Activated CD4-positive, alpha-beta T cell treated with anti-CD3 and anti-CD28 coated beads, Interleukin-2, amount 50 U/mL, for 1 hour (primary cell): Measurements from ENCODE around the gene CFLAR.
"Not testable (repeated sequence)": the region's sequence is repeated elsewhere in the genome, so short reads cannot be mapped to it uniquely, and the experiment has no call there.

Experiments
- DNase-seq: peaks from one replicate; pipeline ENCODE4 v3.0.0-alpha.2; 2020

The CFLAR gene

DNA sequence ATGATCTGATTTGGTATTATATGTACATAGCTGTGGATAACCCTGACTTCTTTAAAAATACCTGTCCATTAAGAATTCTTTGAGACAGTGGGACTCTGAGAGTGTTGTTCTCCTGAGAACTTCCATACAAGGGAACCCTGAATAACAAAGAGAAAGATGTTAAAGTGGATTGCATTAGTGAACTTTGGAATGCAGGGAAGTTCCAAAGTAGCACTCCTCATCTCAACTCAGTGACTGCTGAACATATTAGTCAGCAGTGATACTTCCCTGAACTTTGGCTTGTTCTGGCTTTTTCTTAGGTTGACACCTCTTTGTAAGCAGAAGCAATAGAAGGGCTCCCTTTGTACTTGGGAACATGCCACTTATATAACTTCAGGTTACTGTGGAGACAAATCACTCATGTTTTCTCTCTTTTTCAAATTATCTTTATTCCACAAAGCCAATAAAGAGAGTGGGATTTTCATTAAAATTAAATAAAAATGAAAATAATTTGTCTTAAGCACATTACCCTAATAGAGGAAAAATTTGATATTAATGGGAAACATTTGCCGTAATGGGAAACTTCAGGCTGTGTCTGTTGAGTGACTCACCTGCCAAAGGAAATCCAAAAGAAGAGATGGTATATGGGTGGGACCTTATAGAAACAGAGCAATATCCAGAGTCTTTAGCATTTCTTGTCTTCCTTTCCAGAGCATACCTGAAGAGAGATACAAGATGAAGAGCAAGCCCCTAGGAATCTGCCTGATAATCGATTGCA, 33.3 kb downstream of the CFLAR start:
- no peak for DNase-seq

DNA sequence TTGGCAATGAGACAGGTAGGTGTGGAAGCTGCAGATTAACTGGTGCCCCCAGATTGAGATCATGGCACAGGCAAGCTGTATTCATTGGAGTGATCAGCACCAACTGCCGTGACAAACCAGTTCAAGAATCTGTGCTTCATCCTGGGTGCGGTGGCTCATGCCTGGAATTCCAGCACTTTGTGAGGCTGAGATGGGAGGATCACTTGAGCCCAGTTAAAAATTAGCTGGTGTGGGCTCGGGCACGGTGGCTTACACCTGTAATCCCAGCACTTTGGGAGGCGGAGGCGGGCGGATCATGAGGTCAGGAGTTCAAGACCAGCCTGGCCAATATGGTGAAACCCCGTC, 33.8 kb downstream of the CFLAR start:
- not testable (repeated sequence) for DNase-seq

DNA sequence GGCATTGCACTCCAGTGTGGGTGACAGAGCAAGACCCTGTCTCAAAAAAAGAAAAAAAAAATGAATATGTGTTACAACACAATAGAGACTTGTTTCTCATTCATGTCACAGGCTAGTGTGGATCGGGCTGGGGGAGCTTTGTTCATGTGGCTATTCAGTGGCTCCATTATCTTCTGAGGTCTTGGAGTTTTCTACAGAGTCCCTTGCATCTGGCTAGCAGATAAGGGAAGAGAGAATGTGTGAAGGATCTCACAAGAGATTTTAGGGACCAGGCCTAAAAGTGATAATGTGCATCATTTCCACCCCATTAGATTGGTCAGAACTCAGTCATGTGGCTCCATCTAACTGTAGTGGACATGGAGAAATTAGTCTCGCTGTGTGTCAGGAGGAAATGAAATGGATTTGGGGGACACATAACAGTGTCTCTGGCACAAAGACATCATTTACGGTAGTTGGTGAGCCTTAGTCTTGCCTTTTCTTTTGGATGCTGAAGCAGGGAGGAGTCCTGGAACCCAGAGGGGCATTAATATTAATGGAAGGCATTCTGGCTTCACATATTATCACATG, 34.6 kb downstream of the CFLAR start:
- no peak for DNase-seq

DNA sequence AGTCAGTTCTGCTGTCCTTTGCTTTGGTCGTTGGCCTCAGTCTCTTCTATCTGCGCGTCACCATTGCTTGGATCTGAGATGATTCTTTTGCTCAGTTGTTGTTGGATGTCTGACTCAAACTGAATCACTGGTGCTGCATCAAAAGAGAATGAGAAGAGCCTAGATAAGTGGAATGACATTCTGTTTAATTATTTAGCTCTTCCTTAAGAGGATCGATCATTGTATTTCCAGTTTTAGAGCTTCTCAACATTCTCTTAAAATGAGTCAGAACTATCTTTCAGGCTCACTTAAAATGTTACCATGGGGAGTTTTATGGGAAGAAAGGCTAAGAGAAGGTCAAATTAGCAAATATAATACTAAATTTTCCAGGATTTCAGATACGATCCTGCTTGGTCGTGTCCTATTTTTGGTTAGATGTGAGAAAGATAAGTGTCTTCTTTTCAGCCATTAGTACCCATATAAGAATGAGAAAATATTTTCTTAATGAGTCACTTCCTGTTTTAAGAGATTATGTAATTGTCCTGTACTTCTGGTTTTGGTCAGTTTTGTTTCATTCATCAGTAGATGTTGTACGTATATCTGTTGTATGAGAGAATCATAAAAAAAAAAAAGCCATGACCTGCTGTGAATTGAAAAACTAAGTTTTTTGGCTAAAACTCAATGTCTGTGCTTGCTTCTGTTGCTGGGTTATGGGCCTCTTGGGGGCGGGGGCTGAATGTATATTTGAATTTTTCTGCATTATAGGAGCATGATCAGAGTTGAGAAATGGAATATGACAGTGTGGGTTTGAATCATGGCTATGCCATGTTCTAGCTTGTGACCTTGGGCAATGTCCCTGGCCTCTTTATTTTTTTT, 35.4 kb downstream of the CFLAR start:
- DNase-seq = no peak

DNA sequence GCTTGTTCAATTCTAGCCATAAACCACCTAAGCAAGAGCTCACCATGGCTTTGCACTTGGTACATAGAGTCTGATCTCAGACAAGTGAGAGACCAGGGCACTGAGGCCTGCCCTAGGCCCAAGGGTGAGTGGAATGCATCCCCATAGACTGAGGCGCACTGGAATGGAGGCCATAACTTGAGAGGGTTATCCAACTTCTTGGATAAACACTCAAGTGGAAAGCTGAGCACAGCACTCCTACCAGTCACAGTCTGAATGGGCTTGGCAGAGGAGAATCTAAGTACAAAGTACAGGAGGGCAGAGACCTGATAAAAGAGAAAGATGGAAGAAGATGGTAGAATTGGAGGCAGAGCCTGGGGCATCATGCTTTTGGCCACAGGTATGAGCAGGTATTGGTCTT, 36.6 kb downstream of the CFLAR start:
- DNase-seq = no peak

DNA sequence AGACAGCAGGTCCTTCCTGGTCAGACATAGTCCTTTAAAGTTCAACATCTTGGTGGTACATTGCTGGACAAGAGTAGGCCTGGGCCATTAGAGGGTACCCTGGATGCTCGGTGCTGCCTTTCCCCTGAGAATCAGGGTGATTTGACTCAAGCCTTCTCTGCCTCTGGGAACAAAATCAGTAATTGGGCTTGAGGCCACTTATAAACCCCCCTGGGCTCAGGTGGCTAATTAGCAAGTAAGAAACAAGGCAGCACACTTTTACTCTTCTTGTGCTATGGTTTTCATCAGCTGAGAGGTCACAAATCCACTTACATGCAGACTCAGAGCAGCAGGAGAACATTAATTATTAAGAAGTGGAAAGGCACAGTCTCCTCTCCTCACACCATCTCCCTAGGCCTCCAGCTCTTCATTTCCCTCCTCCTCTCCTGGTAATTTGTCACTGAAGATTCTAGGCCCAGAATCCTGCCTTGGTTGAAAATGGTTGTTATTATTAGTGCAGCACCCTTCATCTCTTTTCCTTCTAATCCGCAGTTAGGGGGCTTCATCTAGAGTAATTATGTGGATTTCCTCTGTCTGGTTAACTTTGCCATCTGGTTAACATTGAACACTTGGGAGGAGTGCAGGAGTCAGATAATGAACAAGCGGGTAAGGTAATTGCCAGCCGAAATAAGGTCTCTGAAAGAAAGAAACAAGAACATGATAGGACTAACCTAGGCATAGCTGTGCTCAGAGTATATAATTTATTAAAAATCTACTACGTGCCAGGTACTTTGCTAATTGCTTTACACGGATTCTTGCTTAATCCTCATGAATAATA, 37.2 kb downstream of the CFLAR start:
- DNase-seq = no peak

DNA sequence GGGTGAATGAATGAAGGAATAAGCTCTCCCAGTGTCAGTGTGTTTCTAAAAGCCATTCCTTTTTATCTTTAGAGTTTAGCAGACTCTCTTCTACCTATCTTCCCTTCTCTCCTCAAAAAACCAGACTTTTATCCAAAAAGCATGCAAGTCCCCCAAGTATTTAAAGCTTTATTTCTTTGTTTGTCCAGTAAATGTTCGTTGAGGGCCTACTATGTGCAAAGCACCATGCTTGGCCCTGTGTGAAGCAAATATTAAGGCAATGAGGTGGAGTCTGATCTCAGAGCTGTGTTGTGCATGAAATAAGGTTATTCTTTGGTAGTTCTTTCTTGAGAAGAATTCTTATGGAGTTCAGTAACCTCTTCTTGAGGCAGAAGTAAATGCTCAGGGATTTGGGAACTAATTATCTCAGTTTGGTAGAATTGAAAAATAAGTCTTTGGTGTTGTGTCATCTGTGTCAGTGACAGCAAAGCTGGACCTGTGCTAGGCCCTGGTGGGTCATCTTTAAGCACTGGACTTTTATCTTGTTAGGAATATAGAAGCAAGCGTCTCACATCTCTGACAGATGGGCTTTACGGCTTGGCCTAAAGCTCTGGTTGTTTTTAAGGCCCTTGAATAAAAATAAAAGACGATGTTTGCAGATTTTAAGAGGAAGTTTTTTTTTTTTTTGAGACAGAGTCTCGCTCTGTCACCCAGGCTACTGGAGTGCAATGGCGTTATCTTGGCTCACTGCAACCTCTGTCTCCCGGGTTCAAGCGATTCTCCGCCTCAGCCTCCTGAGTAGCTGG, 38.8 kb downstream of the CFLAR start:
- DNase-seq = no peak

DNA sequence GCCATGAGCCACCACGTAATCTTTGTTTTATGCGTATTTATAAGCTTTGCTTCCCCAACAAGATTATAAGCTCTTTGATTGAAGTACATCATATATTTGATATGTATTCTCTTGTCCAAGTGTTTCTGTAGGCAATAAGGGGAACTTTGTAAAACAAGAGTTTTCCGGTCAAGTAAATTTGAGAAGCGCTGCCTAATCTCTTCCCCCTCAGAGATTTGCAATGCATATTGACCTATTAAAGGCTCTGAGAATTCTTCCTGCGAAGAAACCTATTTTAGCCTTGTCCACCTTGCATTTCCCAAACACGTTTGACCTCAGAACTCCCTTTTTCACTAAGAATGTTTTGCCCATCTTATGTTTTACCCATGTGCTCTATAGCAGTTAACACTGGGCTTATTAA, 40.1 kb downstream of the CFLAR start:
- no peak for DNase-seq

DNA sequence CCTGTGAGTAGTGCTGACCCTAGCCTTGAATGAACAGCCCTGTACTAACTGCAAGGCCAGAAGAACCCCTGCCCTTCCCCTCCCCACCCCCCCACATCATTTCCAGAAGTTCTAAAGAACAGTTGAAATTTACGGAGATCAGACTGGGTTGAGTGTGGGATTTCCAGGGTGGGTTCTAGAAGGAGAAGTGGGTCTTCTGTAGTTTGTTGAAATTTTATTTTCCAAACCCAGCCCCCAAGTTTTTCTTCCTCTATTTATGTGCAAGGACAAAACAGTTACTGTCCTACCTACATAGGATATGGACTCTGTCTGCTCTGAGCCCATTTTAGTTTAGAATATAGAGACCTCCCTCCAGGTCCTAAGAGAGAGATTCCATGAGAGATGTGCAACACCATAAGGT, 40.7 kb downstream of the CFLAR start:
- no peak for DNase-seq

DNA sequence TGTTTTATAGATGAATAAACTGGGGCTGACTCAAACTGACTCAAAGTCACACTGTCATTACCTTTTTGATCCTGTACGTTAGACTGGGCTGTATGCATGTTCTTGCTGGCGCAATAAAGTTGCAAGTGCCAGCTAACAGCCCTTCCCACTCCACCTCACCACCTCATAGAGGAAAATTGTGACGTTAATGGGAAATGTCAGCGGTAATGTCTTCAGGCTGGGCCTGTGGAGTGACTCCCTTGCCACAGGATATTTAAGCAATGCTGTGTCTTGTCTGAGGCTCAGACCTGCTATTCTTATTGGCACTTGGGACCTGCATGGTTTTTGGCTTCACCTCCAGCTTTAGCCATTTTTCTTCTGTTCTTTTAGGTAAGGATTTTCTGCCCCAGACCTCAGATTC, 41.7 kb downstream of the CFLAR start:
- DNase-seq = no peak

DNA sequence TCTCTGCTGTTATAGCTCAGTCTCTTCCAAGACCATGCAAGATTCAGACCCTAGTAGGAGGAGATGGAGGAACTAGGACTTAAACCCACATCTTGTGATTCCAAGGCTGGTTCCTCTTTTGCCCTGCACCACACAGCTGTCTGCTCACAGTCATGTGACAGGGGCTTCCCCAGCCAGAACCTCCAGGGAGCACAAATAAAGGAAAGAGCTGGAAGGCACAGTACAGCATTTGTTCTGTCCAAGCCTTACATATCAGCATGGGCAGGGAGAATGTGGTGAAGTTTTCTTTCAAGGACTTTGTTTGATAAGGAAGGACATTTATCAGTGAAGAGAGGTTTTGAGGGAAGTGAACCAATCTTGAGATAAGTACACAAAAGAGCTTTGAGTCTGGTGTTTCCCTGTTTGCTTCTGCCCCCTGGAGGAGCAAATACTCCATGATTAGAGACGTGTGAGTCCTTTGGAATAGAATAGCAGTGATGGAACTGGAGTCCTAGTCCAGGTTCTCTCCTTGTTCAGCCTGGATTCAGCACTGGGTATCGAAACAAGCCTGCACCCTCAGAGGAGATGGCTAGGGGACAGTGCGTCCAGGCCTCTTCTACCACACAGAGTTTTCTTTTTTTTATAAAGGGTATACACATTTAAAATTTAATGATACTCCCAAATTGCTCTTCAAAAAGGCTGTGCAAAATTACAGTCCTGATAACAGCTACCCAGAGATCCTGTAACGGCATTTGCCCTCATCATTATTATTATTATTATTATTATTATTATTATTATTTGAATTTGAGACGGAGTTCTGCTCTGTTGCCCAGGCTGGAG, 42.4 kb downstream of the CFLAR start:
- DNase-seq = peak; percentile 53

DNA sequence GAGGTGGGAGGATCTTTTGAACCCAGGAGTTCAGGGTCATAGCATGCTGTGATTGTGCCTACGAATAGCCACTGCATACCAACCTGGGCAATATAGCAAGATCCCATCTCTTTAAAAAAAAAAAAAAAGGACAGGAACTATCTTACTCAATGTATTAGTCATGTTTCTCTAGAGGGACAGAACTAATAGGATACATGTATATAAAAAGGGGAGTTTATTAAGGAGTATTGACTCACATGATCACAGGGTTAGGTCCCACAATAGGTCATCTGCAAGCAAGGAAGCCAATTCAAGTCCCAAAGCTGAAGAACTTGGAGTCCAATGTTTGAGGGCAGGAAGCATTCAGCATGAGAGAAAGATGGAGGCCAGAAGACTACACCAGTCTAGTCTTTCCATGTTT, 48.2 kb downstream of the CFLAR start:
- no peak for DNase-seq

DNA sequence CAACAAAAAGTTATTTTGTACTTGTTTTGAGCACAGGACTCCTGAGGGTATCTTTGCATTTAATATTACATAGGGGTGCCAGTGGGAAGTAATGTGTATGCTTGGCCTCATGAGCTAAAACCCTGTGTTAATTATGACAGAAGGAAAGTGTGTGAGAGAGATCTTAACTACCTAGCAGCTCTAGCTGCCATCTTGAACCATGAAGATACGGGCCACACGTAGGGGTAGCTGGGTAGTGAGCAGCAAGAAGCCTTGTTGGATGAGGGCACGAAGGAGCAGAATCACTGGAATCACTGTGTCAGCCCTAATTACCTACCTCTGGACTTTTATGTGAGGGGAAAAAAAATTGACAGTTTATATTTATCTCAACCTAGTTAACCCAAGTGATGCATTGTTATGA, 51.6 kb downstream of the CFLAR start:
- DNase-seq = no peak

DNA sequence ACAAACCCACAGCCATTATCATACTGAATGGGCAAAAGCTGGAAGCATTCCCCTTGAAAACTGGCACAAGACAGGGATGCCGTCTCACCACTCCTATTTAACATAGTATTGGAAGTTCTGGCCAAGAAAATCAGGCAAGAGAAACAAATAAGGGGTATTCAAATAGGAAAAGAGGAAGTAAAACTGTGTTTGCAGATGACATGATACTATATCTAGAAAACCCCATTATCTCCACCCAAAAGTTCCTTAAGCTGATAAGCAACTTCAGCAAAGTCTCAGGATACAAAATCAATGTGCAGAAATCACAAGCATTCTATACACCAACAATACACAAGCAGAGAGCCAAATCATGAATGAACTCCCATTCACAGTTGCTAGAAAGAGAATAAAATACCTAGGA, 52.5 kb downstream of the CFLAR start:
- DNase-seq = not testable (repeated sequence)

DNA sequence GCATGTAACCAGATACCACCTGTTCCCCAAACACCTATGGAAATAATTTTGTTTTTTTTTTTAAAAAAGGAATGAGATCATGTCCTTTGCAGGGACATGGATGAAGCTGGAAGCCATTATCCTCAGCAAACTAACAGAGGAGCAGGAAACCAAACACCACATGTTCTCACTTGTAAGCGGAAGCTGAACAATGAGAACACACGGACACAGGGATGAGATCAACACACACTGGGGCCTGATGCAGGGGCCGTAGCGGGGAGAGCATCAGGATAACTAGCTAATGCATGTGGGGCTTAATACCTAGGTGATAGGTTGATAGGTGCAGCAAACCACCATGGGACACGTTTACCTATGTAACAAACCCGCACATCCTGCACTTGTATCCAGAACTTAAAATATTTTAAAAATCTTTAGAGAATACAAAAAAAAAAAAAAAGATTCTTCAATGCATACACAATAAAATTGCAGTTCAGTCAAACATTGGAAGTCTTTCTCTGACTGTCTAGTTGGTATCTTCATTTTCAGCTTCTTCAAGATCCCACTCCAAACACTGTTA, 55.4 kb downstream of the CFLAR start:
- no peak for DNase-seq

DNA sequence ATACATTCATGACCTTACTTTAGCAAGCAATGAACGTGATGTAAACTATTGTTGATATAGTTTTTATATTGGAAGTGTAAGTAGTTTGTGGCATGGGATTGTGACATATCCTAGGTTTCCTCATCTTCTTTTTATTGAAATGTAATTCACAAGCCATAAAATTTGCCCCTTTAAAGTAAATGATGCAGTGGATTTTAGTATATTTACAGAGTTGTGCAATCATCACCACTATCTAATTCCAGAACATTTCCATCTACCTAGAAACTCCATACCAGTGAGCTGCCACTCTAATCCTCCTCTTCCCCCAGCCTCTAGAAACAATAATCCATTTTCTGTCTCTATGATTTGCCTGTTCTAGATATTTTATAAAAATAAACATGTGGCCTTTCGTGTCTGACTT, 56.3 kb downstream of the CFLAR start:
- DNase-seq = no peak

DNA sequence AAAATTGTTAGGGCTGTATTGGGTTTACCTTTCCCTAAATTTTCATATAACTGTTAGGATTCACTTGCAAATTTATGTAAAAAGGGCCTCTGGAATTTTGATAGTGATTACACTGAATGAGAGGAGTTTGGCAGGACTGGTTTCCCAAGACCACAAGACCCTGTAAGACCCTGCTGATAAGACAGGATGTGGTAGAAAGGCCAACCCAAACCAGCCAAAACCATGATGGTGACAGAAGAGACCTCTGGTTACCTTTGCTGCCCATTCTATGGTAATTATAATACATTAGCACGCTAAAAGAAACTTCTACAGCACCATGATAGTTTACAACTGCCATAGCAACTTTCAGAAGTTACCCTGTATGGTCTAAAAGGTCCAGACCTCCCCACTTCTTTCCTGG, 58.7 kb downstream of the CFLAR start:
- DNase-seq = no peak

DNA sequence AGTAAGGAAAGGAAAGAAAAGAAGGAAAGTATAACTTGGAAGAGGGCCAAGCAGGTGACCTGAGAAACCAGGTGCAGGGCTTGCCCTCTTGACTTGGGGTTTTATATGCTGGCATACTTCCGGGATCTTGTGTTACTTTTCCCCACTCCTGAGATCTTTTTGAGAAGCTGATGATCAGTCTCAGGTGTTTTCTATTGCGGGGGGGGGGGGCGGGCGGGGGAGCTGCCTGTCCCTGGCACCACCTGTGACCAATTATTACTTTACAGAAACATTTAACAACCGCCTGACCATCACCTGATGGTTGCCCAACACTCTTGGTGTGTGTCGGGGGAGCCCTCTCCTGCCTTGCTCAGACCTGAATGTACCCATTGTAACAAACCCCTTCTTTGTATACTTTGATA, 60.1 kb downstream of the CFLAR start:
- no peak for DNase-seq

DNA sequence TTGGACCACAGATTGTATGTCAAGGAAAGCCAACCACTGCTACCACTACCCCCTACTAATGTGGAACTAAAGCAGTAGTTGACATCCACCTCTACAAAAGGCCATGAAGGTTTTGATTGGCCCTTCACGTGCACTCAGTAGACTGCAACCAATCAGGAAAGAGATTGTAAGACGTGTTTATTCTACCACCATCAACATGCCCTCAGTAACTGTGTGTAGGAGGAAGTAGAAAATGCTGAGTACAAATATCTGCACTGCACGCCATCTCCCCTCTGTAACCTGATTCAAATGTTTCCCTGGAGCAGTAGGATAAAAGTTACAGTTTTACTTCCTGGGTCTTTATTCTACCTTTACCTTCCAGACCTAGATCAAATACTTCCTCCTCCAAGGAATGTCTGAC, 64.0 kb downstream of the CFLAR start:
- DNase-seq = no peak

DNA sequence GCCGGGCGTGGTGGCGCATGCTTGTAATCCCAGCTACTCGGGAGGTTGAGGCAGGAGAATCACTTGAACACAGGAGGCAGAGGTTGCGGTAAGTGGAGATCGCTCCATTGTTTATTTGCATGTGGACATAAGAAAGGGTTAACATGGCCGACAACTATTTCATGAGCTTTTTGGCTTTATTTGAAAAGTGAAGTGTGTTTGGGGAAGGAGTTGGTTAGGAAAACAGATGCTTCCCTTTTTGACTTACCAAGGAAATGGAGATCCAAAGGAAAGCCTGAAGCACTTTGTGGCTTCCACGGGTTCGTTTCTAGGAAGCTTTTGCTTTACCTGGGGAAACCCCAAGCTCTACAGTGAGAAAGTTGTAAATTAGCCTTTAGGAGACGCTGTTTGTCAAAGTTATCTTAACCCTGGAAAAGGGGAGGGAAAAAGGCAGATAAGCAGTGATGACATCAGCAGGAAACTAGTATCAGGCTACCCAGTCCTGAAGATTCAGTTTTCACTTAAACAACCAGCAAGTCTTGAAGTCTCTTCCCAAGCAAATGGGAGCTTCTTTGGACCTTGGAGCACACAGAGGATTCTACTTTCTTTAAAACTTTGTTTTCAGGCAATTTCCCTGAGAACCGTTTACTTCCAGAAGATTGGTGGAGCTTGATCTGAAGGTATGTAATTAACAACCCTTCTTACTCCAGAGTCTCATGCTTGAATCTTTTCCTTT, 66.8 kb downstream of the CFLAR start, which contains the start of gene CASP10:
TSS of gene CASP10 (plus strand) at position 492 of the 715 bp plus-strand sequence. CDS start 2,637 bp downstream, outside the sequence.
- no peak for DNase-seq
